Vagina (tissue), 2 donors: ENCODE measurements around the gene MMEL1.

Source experiments
- POLR2A ChIP-seq, 2 donors: fragments of 450-650 bp; IDR thresholded peaks; one replicate each; pipeline ENCODE4 v1.6.1; 2017; ENCODE audit warnings: antibody characterized with exemption in 2 of 2, mild to moderate bottlenecking in 2 of 2, moderate library complexity in 2 of 2
- POLR2AphosphoS5 ChIP-seq, 2 donors: sonication (generic); formaldehyde crosslinking; IDR thresholded peaks; one replicate each; pipeline ENCODE4 v1.9.0; 2017; ENCODE audit warnings: antibody characterized with exemption in 2 of 2, mild to moderate bottlenecking in 2 of 2, low read depth in 1 of 2; ENCODE audit not compliant: insufficient read depth in 1 of 2
- TF ChIP-seq, protein P1 (sequence below), 3 experiments: fragments of 450-650 bp in 2 of 3; fragments of 200-600 bp in 1 of 3; sonication (generic) in 1 of 3; IDR thresholded peaks; one replicate each; pipeline ENCODE4 v1.5.1; 2017 to 2019; ENCODE audit warnings: antibody characterized with exemption in 3 of 3, mild to moderate bottlenecking in 2 of 3, moderate library complexity in 2 of 3

DNA sequence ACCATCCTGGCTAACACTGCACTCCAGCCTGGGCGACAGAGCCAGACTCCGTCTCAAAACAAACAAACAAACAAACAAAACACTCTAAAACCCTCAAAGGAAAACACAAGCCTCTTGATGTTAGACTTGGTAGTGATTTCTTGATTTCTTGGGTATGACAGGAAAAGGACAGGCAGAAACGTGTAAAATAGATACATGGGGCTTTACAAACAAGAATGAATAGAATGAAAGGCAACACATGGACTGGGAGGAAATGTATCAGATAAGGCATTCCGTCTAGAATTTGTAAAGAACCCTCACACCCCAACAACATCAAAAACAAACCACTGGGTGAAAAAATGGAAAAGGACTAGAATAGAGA, 54.1 kb downstream of the MMEL1 start:
- TF ChIP-seq, protein P1, sequence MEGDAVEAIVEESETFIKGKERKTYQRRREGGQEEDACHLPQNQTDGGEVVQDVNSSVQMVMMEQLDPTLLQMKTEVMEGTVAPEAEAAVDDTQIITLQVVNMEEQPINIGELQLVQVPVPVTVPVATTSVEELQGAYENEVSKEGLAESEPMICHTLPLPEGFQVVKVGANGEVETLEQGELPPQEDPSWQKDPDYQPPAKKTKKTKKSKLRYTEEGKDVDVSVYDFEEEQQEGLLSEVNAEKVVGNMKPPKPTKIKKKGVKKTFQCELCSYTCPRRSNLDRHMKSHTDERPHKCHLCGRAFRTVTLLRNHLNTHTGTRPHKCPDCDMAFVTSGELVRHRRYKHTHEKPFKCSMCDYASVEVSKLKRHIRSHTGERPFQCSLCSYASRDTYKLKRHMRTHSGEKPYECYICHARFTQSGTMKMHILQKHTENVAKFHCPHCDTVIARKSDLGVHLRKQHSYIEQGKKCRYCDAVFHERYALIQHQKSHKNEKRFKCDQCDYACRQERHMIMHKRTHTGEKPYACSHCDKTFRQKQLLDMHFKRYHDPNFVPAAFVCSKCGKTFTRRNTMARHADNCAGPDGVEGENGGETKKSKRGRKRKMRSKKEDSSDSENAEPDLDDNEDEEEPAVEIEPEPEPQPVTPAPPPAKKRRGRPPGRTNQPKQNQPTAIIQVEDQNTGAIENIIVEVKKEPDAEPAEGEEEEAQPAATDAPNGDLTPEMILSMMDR (IDR thresholded peaks at IDR 0.05) = no peak
- no peak for TF ChIP-seq POLR2A (IDR thresholded peaks at IDR 0.05)
- TF ChIP-seq POLR2AphosphoS5 (IDR thresholded peaks at IDR 0.05; ENCODE audit: insufficient read depth in 1 of 2, low read depth in 1 of 2) = no peak
